Activated CD8-positive, alpha-beta T cell treated with anti-CD3 and anti-CD28 coated beads for 36 hours (primary cell): Measurements from ENCODE around the gene MIAT. TPM values are rescaled to one million over a fixed set of nuclear protein-coding genes. Genes with fewer than 3 reads are reported as not detected.

Experiments used
- ATAC-seq: fragments of 200-7000 bp; cut with Tn5 transposase; one replicate; pipeline ENCODE4 v1.10.0; 2021; ENCODE audit warnings: mild to moderate bottlenecking, moderate library complexity
- CTCF ChIA-PET: fragments of 350-600 bp; sonication (Branson Sonifier 250); formaldehyde crosslinking; loops from one replicate; lab custom pipeline; 2021; ENCODE audit warnings: antibody characterized with exemption; lab: Charles Lee
- POLR2A ChIA-PET: fragments of 350-600 bp; sonication (Branson Sonifier 250); formaldehyde crosslinking; loops from one replicate; lab custom pipeline; 2021; ENCODE audit warnings: antibody characterized with exemption; lab: Charles Lee
- DNase-seq: peaks from one replicate; pipeline ENCODE4 v3.0.0-alpha.2; 2020
- H3K27ac Mint-ChIP-seq: one replicate; pipeline ENCODE4 v1.8.0; 2021; ENCODE audit warnings: mild to moderate bottlenecking, mixed read lengths
- H3K27me3 Mint-ChIP-seq: one replicate; pipeline ENCODE4 v1.8.0; 2021; ENCODE audit warnings: mixed read lengths
- H3K36me3 Mint-ChIP-seq: one replicate; pipeline ENCODE4 v1.8.0; 2021; ENCODE audit warnings: low read depth, mixed read lengths
- H3K4me1 Mint-ChIP-seq: one replicate; pipeline ENCODE4 v1.8.0; 2021; ENCODE audit warnings: low read depth, mixed read lengths
- H3K4me3 Mint-ChIP-seq: one replicate; pipeline ENCODE4 v1.8.0; 2021; ENCODE audit warnings: mild to moderate bottlenecking, moderate library complexity, mixed read lengths
- H3K9me3 Mint-ChIP-seq: one replicate; pipeline ENCODE4 v1.8.0; 2021; ENCODE audit warnings: mixed read lengths
- intact Hi-C: fragments of 100-400 bp; cut with micrococcal nuclease; formaldehyde crosslinking; loops from one replicate; pipeline ENCODE4 v1.10.0; 2022
- total RNA-seq, 2 experiments: library from RNA; stranded (reverse); gene quantifications; one replicate each; pipeline ENCODE4 v1.2.3, GENCODE V29; 2021
- TF ChIP-seq, protein P1 (sequence below): fragments of 200-600 bp; IDR thresholded peaks from one replicate; pipeline ENCODE4 v1.8.0; 2022; ENCODE audit warnings: antibody characterized with exemption, mild to moderate bottlenecking

The MIAT gene
- total RNA-seq, 2 experiments from 2014 or later = 11.6 to 11.9 TPM

DNA sequence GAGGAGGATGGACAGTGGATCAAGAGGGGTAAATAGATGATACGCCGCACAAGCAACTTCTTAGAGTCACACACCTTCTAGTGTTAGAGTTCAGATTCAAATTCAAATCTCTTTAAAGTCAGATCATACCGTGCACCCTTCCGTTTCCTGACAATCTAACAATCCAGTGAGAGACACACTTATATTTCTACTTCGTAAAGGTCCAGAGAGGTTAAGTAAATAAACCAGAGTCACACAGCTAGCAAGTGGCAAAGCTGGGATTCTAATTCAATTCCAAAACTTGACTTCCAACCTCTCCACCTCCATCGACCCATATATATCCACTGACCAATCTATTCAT is 34.0 kb downstream of the MIAT start:
- Mint-ChIP-seq H3K4me1 (peaks cover 32% of the 10 kb centered on the region), H3K4me3 (no peak overlapping the region), H3K27me3 (no peaks in the 10 kb centered on the region), H3K27ac (no peak overlapping the region), H3K9me3 (no peaks in the 10 kb centered on the region), H3K36me3 (peaks cover 34% of the 10 kb centered on the region)
- ChIA-PET POLR2A (no interaction called here), CTCF (interaction anchor here (0.9 to 2.1 kb wide), 3 partner anchors 11 to 17 kb away, joined by 3 to 13 read pairs (median 3); no protein-coding TSS in a partner anchor)
- intact Hi-C loops = no loop called here
- DNase-seq (no peak), ATAC-seq (no peak)
- TF ChIP-seq, protein P1, sequence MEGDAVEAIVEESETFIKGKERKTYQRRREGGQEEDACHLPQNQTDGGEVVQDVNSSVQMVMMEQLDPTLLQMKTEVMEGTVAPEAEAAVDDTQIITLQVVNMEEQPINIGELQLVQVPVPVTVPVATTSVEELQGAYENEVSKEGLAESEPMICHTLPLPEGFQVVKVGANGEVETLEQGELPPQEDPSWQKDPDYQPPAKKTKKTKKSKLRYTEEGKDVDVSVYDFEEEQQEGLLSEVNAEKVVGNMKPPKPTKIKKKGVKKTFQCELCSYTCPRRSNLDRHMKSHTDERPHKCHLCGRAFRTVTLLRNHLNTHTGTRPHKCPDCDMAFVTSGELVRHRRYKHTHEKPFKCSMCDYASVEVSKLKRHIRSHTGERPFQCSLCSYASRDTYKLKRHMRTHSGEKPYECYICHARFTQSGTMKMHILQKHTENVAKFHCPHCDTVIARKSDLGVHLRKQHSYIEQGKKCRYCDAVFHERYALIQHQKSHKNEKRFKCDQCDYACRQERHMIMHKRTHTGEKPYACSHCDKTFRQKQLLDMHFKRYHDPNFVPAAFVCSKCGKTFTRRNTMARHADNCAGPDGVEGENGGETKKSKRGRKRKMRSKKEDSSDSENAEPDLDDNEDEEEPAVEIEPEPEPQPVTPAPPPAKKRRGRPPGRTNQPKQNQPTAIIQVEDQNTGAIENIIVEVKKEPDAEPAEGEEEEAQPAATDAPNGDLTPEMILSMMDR = no peak

GRCh38 chr22:26692215-26692614 is 34.8 kb downstream of the MIAT start:
- H3K27me3 Mint-ChIP-seq = no peaks in the 10 kb centered on the region
- peaks cover 28% of the 10 kb centered on the region for H3K4me1 Mint-ChIP-seq
- TF ChIP-seq, protein P1 = no peak
- DNase-seq = no peak
- no peak overlapping the region for H3K4me3 Mint-ChIP-seq
- H3K36me3 Mint-ChIP-seq = peaks cover 30% of the 10 kb centered on the region
- POLR2A ChIA-PET = no interaction called here
- no peaks in the 10 kb centered on the region for H3K9me3 Mint-ChIP-seq
- no peak overlapping the region for H3K27ac Mint-ChIP-seq
- no peak for ATAC-seq
- intact Hi-C loops = no loop called here
- CTCF ChIA-PET = interaction anchor here (1.4 to 2.1 kb wide), 2 partner anchors 13 to 18 kb away, joined by 3 to 13 read pairs; no protein-coding TSS in a partner anchor

DNA sequence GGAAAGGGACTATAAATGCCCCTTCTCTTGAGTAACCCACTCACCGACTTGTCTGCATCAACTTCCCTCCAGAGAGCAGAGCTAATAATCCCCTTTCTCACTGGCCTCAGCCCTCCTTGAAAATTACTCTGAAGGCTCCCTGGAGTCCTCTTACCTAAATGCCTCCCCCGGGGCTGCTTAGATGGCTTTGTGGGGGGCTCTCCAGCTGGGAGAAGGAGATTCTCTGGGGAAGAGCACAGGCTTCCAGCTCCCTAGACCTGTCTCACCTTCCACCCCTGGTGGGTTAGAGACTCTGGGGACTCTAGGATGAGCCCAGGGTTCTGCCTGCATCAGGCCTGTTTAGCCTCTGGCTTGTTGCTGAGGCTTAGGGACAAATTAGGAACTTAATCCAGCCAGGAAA is 39.8 kb downstream of the MIAT start:
- CTCF ChIA-PET = interaction anchor here (0.7 to 1.7 kb wide), 3 partner anchors 12 to 59 kb away, joined by 3 to 7 read pairs (median 4); no protein-coding TSS in a partner anchor
- no peak for ATAC-seq
- peaks cover 38% of the 10 kb centered on the region for H3K36me3 Mint-ChIP-seq

GRCh38 chr22:26700462-26700861 is 43.1 kb downstream of the MIAT start:
- TF ChIP-seq, protein P1 = no peak
- peaks cover 6% of the 10 kb centered on the region for H3K9me3 Mint-ChIP-seq
- H3K36me3 Mint-ChIP-seq = peaks cover 24% of the 10 kb centered on the region
- DNase-seq (no peak), ATAC-seq (no peak)
- intact Hi-C loops = no loop called here
- ChIA-PET POLR2A (no interaction called here), CTCF (interaction anchor here (1.4 kb wide), 1 partner anchor 21 kb away, joined by 5 read pairs; no protein-coding TSS in a partner anchor)
- no peak overlapping the region for H3K4me3 Mint-ChIP-seq
- H3K27me3 Mint-ChIP-seq = no peaks in the 10 kb centered on the region
- H3K27ac Mint-ChIP-seq = no peak overlapping the region
- peaks cover 8% of the 10 kb centered on the region for H3K4me1 Mint-ChIP-seq

More for the DNA sequence above, 39.8 kb downstream of the MIAT start:
- peaks cover 6% of the 10 kb centered on the region for H3K9me3 Mint-ChIP-seq
- H3K27me3 Mint-ChIP-seq = no peaks in the 10 kb centered on the region
- intact Hi-C loops = no loop called here
- no peak overlapping the region for H3K27ac Mint-ChIP-seq
- no peak overlapping the region for H3K4me3 Mint-ChIP-seq
- TF ChIP-seq, protein P1 = no peak
- DNase-seq = no peak
- H3K4me1 Mint-ChIP-seq = peaks cover 4% of the 10 kb centered on the region
- POLR2A ChIA-PET = no interaction called here

DNA sequence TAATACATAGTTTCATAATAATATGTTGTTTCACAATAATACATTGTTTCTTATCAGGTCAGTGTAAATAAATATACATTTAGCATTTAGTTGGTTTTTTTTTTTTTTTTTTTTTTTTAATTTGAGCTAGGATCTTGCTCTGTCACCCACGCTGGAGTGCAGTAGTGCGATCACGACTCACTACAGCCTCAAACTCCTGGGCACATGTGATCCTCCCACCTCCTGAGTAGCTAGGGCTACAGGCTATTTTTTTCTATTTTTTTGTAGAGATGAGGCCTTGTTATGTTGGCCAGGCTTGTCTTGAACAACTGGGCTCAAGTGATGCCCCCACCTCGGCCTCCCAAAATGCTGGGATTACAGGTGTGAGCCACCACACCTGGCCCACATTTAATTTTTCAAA is 43.5 kb downstream of the MIAT start:
- peaks cover 11% of the 10 kb centered on the region for H3K4me1 Mint-ChIP-seq
- intact Hi-C loops = no loop called here
- DNase-seq (peak; percentile 13), ATAC-seq (no peak)
- no peaks in the 10 kb centered on the region for H3K27me3 Mint-ChIP-seq
- H3K4me3 Mint-ChIP-seq = no peak overlapping the region
- CTCF ChIA-PET = interaction anchor here (1.4 kb wide), 1 partner anchor 22 kb away, joined by 5 read pairs; no protein-coding TSS in a partner anchor
- TF ChIP-seq, protein P1 = no peak
- POLR2A ChIA-PET = no interaction called here
- H3K27ac Mint-ChIP-seq = no peak overlapping the region
- H3K9me3 Mint-ChIP-seq = peaks cover 6% of the 10 kb centered on the region
- peaks cover 20% of the 10 kb centered on the region for H3K36me3 Mint-ChIP-seq
